Neural cell (in vitro differentiated cells): ENCODE results near the gene ZNF276. TPM values are rescaled to one million over a fixed set of nuclear protein-coding genes. Genes with fewer than 3 reads are reported as not detected.
A peak's percentile ranks its signal among the peaks of the same experiment; 100 is the strongest.

Experiments
- H2AFZ ChIP-seq: fragments of 200-600, 300-800 bp; sonication (generic), shearing (Covaris generic); 2 replicates; pipeline ENCODE4 v1.6.0; 2014; ENCODE audit warnings: low read depth, mild to moderate bottlenecking, antibody characterized with exemption, low read length, moderate library complexity
- H3F3A ChIP-seq: fragments of 200-600 bp; shearing (Covaris generic); 2 replicates; pipeline ENCODE4 v1.6.1; 2016; ENCODE audit warnings: mild to moderate bottlenecking, moderate library complexity, mixed read lengths, antibody characterized with exemption, low read length; ENCODE audit not compliant: insufficient read depth, poor library complexity, severe bottlenecking
- H3K27ac ChIP-seq: fragments of 200-600, 300-800 bp; sonication (generic), shearing (Covaris generic); 2 replicates; pipeline ENCODE4 v1.5.1; 2014; ENCODE audit warnings: mild to moderate bottlenecking, low read length, moderate library complexity
- H3K27me3 ChIP-seq: fragments of 300-800, 200-600 bp; sonication (generic), shearing (Covaris generic); 2 replicates; pipeline ENCODE4 v1.6.0; 2014; ENCODE audit warnings: mild to moderate bottlenecking, low read depth, low read length, moderate library complexity; ENCODE audit not compliant: insufficient read depth
- H3K36me3 ChIP-seq: fragments of 300-800, 200-600 bp; sonication (generic), shearing (Covaris generic); 2 replicates; pipeline ENCODE4 v1.5.1; 2014; ENCODE audit warnings: mild to moderate bottlenecking, antibody characterized with exemption, low read length, moderate library complexity; ENCODE audit not compliant: insufficient read depth
- H3K4me2 ChIP-seq: fragments of 300-800, 200-600 bp; sonication (generic), shearing (Covaris generic); 2 replicates; pipeline ENCODE4 v1.6.0; 2014; ENCODE audit warnings: mild to moderate bottlenecking, low read length
- H3K4me3 ChIP-seq: fragments of 300-800, 200-600 bp; sonication (generic), shearing (Covaris generic); 2 replicates; pipeline ENCODE4 v1.5.1; 2014; ENCODE audit warnings: mild to moderate bottlenecking, low read length, moderate library complexity
- H3K79me2 ChIP-seq: fragments of 200-600 bp; shearing (Covaris generic); replicated peaks from 2 replicates; pipeline ENCODE4 v1.6.0; 2014; ENCODE audit warnings: mild to moderate bottlenecking, low read length, moderate library complexity; ENCODE audit not compliant: insufficient read depth
- H3K9ac ChIP-seq: fragments of 300-800, 200-600 bp; sonication (generic), shearing (Covaris generic); 2 replicates; pipeline ENCODE4 v1.6.1; 2016; ENCODE audit warnings: mild to moderate bottlenecking, low read length, mixed read lengths
- H3K9me2 ChIP-seq: fragments of 200-600 bp; shearing (Covaris generic); 2 replicates; pipeline ENCODE4 v1.6.1; 2016; ENCODE audit warnings: mild to moderate bottlenecking, low read length, mixed read lengths; ENCODE audit not compliant: insufficient read depth
- H3K9me3 ChIP-seq: fragments of 200-600, 300-800 bp; sonication (generic), shearing (Covaris generic); 2 replicates; pipeline ENCODE4 v1.6.1; 2016; ENCODE audit warnings: mild to moderate bottlenecking, mixed run types, low read length, moderate library complexity, mixed read lengths
- H4K20me1 ChIP-seq: fragments of 200-600 bp; shearing (Covaris generic); 2 replicates; pipeline ENCODE4 v1.6.1; 2016; ENCODE audit warnings: mild to moderate bottlenecking, mixed run types; ENCODE audit not compliant: insufficient read depth
- CTCF ChIP-seq: fragments of 450-650 bp; IDR thresholded peaks from 2 replicates; pipeline ENCODE4 v1.5.1; 2014; ENCODE audit warnings: antibody characterized with exemption, mild to moderate bottlenecking, moderate library complexity; ENCODE audit not compliant: poor library complexity, severe bottlenecking
- EP300 ChIP-seq: fragments of 450-650 bp; conservative IDR thresholded peaks from 2 replicates; pipeline ENCODE4 v1.6.1; 2014; ENCODE audit warnings: antibody characterized with exemption, mild to moderate bottlenecking, moderate library complexity; ENCODE audit not compliant: poor library complexity, severe bottlenecking
- EZH2 ChIP-seq: fragments of 200-600, 300-800 bp; shearing (Covaris generic), sonication (generic); IDR thresholded peaks from 2 replicates; pipeline ENCODE4 v1.6.1; 2014; ENCODE audit warnings: antibody characterized with exemption, low read length, borderline replicate concordance, mild to moderate bottlenecking; ENCODE audit not compliant: insufficient read depth, poor library complexity, severe bottlenecking
- MXI1 ChIP-seq: fragments of 450-650 bp; conservative IDR thresholded peaks from 2 replicates; pipeline ENCODE4 v1.6.1; 2014; ENCODE audit warnings: antibody characterized with exemption, mild to moderate bottlenecking; ENCODE audit not compliant: poor library complexity, severe bottlenecking
- POLR2AphosphoS5 ChIP-seq: IDR thresholded peaks from 2 replicates; pipeline ENCODE4 v1.6.1; 2012
- RAD21 ChIP-seq: fragments of 450-650 bp; conservative IDR thresholded peaks from 2 replicates; pipeline ENCODE4 v1.6.1; 2014; ENCODE audit warnings: antibody characterized with exemption, mild to moderate bottlenecking, moderate library complexity
- REST ChIP-seq: IDR thresholded peaks from 2 replicates; pipeline ENCODE4 v1.6.1; 2012; ENCODE audit warnings: borderline replicate concordance
- SMC3 ChIP-seq: fragments of 450-650 bp; conservative IDR thresholded peaks from 2 replicates; pipeline ENCODE4 v1.6.1; 2014; ENCODE audit warnings: antibody characterized with exemption, mild to moderate bottlenecking, moderate library complexity; ENCODE audit not compliant: poor library complexity
- TAF1 ChIP-seq: IDR thresholded peaks from 2 replicates; pipeline ENCODE4 v1.6.1; 2012; ENCODE audit warnings: low read depth
- polyA plus RNA-seq: library from polyadenylated mRNA; depleted of rRNA; stranded (reverse); fragments of >200 nt; gene quantifications from 2 replicates; pipeline ENCODE4 v1.2.3, GENCODE V29; 2014

ZNF276 gene
- polyA plus RNA-seq, 1 donor from 2014 or later, result 35.4 TPM

- H3K9me2 ChIP-seq, result no peaks in the 10 kb centered on the region
- no peaks in the 10 kb centered on the region for H3K36me3 ChIP-seq
- peak within 1 kb of the TSS; percentile 76 for H2AFZ ChIP-seq
- H3K9me3 ChIP-seq, result no peaks in the 10 kb centered on the region
- peak; percentile 45 for TF ChIP-seq CTCF
- TF ChIP-seq POLR2AphosphoS5, result peak; percentile 87
- TF ChIP-seq RAD21, result peak; percentile 11
- TF ChIP-seq EP300, result peak; percentile 57
- TF ChIP-seq TAF1, result peak; percentile 73
- no peak for TF ChIP-seq EZH2
- TF ChIP-seq REST, result peak; percentile 15
- TF ChIP-seq SMC3, result peak; percentile 50
- TF ChIP-seq MXI1, result peak; percentile 91
- H3K9ac ChIP-seq, result peak within 1 kb of the TSS; percentile 91
- no peaks in the 10 kb centered on the region for H4K20me1 ChIP-seq
- no peaks in the 10 kb centered on the region for H3K27me3 ChIP-seq
- H3K27ac ChIP-seq, result peak within 1 kb of the TSS; percentile 88
- H3K79me2 ChIP-seq, result no peaks in the 10 kb centered on the region
- no peaks in the 10 kb centered on the region for H3F3A ChIP-seq
- peak within 1 kb of the TSS; percentile 96 for H3K4me3 ChIP-seq
- peak within 1 kb of the TSS; percentile 85 for H3K4me2 ChIP-seq
These were observed 19.6 kb upstream of the ZNF276 start, which contains the start of gene SPATA2L for GRCh38 chr16:89701425-89702406. TSS of gene SPATA2L (minus strand) at chr16:89701705. CDS start at chr16:89701232, 473 bp downstream.

GRCh38 chr16:89704281-89704680 is 17.1 kb upstream of the ZNF276 start:
- Histone ChIP-seq H3K79me2 (no peaks in the 10 kb centered on the region), H3K27me3 (no peaks in the 10 kb centered on the region), H3K36me3 (no peaks in the 10 kb centered on the region), H3K9me3 (no peaks in the 10 kb centered on the region), H3K27ac (no peak overlapping the region), H3K4me2 (no peak overlapping the region), H2AFZ (no peak overlapping the region), H3F3A (no peaks in the 10 kb centered on the region), H4K20me1 (no peaks in the 10 kb centered on the region), H3K9ac (no peak overlapping the region), H3K9me2 (no peaks in the 10 kb centered on the region), H3K4me3 (no peak overlapping the region)
- TF ChIP-seq MXI1 (no peak), EZH2 (no peak), TAF1 (no peak), EP300 (no peak), CTCF (no peak), SMC3 (no peak), RAD21 (no peak), POLR2AphosphoS5 (no peak), REST (no peak)
